GM12872 (cell line): ENCODE measurements around the gene SLFNL1.

Experiments
- TF ChIP-seq, protein P1 (sequence below): IDR thresholded peaks from 3 replicates; pipeline ENCODE4 v1.5.1; 2011; ENCODE audit warnings: low read depth, mild to moderate bottlenecking, low read length, moderate library complexity; ENCODE audit not compliant: insufficient read depth

The SLFNL1 gene

DNA sequence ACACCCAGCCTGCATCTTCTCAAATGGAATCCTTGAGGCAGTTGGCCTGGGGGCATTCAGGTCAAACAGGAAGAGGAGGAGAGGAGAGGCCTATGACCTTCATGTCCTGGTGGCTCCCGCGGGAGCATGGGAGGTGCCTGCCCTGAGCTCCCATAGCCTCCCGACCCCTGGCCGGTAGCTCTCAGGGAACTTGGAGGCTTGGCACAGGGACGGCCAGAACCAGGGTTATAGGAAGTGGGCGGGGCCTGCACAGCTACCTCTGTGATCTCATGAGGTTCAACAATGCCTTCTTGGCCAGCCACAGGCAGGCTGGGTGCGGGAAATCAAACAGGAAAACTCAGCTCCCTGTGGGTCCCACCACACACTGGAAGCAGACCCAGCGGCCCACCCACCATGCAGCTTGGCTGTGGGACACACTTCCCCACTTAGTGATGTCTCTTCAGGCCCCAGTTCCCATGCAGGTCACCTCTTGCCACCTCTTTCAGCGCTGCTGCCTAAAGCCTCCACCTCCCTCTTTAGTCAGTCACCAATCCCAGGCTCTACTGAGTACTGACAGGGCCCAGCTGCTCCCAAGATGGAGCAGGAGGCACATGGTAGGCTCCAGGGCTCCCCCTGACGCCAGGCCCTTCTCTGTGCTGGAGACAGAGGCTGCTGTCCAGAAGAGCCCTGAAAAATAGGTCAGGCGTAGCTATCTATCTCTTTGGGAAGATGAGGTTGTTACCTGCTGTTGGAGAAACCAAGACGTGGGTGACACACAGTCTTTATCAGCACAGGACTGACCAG, at the start of gene SLFNL1:
Gene SLFNL1, minus strand, starts transcription at position 200 of the 783 bp plus-strand sequence. CDS start 1,065 bp downstream, outside the sequence.
- TF ChIP-seq, protein P1, sequence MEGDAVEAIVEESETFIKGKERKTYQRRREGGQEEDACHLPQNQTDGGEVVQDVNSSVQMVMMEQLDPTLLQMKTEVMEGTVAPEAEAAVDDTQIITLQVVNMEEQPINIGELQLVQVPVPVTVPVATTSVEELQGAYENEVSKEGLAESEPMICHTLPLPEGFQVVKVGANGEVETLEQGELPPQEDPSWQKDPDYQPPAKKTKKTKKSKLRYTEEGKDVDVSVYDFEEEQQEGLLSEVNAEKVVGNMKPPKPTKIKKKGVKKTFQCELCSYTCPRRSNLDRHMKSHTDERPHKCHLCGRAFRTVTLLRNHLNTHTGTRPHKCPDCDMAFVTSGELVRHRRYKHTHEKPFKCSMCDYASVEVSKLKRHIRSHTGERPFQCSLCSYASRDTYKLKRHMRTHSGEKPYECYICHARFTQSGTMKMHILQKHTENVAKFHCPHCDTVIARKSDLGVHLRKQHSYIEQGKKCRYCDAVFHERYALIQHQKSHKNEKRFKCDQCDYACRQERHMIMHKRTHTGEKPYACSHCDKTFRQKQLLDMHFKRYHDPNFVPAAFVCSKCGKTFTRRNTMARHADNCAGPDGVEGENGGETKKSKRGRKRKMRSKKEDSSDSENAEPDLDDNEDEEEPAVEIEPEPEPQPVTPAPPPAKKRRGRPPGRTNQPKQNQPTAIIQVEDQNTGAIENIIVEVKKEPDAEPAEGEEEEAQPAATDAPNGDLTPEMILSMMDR, result no peak

DNA sequence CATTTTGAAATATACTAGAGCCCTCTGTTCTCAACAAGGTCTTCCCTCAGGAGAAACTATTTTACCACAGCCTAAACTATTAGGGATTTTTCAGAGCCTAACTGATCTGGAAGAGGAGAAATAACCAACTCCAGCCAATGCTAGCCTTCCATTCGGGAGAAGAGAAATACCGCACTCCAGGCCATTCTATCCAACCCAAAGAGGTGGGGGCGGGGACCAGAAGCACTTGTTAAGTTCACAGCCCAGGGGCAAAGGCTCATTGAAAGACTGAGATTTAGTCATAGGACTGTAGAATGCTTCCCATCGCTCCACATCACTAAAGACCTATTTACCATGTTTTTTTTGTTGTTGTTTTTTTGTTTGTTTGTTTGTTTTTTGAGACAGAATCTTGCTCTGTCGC, 35.4 kb upstream of the SLFNL1 start:
- TF ChIP-seq, protein P1, result no peak

DNA sequence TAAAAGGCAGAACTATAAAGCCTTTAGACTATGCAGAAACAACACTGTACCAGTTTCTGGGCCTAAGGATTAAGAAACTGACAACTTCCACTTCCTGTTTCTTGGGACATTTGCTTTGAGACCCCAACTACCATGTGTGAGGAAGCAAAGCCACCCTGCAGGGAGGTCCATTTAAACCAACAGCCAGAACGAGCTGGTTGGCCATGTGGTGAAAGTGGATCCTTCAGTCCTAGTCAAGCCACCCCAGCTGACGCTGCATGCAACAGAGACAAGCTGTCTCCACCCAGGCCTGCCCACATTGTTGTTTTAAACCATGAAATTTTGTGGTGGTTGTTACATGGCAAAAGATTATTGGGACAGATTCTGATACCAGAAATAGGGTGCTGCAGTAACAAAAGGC, 31.8 kb upstream of the SLFNL1 start:
- TF ChIP-seq, protein P1, result no peak

DNA sequence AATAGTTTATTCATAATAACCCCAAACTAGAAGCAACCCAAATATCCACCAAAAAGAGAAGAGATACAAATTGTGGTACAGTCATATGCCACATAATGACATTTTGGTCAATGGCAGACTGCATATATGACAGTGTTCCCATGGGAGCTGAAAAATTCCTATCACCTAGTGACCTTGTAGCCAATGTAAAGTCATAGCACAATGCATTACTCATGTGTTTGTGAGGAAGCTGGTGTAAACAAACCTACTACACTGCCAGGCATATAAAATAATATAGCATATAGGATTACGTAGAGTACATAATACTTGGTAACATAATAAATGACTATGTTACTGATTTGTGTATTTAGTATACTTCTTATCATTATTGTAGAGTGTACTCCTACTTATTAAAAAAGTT, 29.5 kb upstream of the SLFNL1 start:
- TF ChIP-seq, protein P1, result no peak

DNA sequence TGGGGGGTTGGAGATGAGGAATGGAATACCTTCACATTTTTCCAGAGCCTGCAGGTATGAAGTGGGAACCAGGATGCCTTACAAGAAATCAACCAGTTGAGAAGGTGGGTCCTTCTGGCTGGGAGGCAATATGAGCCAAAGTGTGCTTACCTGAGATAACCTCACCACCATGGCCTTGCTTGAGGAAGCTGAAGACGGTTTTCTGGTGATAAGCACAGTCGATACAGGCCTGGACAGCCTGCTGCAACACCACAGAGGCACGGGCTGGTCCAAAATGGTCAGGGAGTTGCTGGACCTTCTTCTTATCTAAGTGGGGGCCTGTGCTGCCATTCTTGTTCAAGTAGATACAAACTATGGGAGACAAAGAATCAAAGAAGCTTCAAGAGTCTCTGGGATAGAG, 27.0 kb upstream of the SLFNL1 start:
- TF ChIP-seq, protein P1, result no peak

DNA sequence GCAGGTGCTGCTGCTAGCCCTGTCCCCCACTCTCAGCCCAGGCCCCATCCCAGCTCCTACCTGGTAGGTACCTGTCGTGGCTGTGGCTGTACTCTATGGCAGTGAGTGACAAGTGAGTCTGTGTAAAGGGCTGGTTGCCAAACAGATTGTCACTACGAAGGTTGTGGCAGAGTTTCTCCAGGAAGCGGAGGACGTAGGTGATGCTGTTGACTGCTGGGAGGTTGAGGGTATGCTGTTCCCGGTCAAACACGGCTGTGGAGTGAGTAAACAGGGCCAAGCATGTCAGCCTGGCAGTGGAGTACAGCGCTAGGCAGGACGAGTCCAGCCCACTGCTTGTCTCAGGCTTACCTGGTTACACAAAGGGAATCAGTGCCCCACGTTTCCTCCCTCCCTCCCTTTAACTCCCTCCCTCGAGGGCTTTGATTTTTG, 24.8 kb upstream of the SLFNL1 start:
- TF ChIP-seq, protein P1, result no peak

DNA sequence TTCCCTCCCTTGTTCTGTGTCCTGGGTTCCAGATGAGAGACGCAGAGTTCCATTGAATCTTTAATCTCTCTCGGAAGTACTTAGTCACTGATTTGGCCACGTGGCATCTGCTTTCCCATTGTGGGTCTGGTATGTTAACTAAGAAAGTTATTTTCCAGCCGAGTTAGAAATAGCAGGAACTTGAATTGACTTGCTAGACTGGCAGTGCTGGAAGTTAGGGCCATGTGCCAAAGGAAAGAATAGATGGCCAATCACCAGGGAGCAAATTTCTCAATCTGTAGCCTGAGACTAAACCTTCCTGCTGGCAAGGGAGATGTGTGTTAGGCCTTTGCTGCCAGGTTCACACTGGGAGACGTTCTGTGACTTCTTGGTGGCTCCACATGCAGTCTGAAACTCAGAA, 24.2 kb upstream of the SLFNL1 start:
- TF ChIP-seq, protein P1, result no peak
